GM12873 (cell line): ENCODE data around the gene CNOT3.
A peak's percentile ranks its signal among the peaks of the same experiment; 100 is the strongest.

Experiments
- TF ChIP-seq, protein P1 (sequence below): IDR thresholded peaks from 2 replicates; pipeline ENCODE4 v1.5.1; 2012; ENCODE audit warnings: low read depth, mild to moderate bottlenecking, moderate library complexity, low read length, control low read depth; ENCODE audit not compliant: insufficient read depth; ENCODE audit errors: missing control alignments

The CNOT3 gene

DNA sequence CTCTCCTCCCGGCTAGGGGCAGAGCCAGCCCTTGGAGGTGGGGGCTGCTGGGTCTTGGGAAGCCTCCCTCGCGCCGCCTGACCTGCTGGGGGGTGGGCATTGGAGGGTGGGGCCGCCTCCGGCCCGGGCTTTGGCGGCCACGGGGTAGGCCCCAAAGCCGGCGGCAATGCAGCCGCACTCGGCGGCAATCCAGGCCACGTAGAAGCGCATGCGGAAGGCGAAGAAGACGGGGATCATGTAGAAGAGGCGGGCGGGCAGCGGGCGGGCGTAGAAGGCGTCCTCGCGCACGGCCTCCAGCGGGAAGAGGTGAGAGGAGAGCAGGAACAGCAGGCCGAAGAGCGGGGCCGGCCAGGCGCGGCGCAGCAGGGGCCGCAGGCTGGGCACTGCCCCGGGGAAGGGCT is 43.1 kb downstream of the CNOT3 start:
- TF ChIP-seq, protein P1, sequence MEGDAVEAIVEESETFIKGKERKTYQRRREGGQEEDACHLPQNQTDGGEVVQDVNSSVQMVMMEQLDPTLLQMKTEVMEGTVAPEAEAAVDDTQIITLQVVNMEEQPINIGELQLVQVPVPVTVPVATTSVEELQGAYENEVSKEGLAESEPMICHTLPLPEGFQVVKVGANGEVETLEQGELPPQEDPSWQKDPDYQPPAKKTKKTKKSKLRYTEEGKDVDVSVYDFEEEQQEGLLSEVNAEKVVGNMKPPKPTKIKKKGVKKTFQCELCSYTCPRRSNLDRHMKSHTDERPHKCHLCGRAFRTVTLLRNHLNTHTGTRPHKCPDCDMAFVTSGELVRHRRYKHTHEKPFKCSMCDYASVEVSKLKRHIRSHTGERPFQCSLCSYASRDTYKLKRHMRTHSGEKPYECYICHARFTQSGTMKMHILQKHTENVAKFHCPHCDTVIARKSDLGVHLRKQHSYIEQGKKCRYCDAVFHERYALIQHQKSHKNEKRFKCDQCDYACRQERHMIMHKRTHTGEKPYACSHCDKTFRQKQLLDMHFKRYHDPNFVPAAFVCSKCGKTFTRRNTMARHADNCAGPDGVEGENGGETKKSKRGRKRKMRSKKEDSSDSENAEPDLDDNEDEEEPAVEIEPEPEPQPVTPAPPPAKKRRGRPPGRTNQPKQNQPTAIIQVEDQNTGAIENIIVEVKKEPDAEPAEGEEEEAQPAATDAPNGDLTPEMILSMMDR = no peak

DNA sequence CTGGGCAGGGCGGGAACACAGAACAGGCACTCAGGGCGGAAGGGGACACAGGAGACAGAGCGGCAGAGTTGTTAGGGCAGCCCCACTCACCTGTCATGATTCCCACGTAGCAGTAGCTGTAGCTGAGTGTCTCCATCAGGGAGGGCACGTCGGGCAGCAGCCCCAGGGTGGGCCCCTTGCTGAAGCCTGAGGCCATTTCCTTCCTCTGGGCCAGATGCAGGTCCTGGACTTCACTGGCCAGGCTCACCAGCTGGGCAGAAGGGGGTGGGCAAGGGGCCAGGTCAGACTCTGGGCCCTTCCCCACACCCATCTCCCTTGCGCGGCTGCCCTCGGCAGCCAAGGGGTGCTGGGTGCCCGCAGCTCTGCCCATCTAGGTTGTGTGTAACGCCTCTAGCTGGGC is 45.9 kb downstream of the CNOT3 start:
- TF ChIP-seq, protein P1 = no peak

DNA sequence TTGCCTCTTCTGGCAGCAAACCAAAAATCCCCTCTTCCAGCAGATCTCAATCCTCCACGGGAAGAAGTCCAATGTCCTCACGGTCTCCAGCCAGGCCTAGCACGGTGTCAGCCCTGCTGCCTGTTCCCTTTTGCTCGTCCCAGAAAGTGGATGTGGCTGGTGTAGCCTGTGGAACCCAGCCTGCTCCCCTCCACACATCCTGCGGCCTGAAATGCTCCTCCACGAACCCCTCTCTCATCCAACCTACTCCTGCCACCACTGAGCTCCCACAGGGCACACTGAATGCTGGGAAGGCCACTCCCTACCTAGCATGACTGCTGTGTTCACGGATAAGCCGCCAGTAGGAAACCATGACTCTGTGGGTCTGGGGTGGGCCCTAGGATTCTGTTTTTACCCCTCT is 48.8 kb downstream of the CNOT3 start:
- TF ChIP-seq, protein P1 = no peak

DNA sequence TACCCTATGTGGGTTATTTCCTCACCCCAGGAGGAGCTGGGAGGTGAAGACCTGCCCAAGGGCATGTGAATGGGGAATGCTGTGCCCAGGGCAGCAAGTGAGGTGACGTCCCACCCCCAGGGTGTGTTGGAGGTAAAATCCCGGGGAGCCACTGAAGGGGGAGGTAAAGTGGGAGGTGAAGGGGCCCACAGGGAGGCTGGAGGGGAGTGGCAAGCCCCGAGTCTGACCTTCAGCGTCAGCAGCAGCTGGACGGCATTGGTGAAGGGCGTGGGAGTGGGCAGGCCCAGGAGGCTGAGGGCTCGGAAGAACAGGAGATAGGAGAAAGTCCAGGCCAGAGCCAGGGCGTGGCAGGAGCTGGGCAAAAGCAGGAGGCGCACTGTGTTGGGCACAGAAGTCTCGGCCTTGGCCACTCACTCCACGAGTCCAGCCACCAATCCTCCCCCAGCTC is 49.4 kb downstream of the CNOT3 start:
- TF ChIP-seq, protein P1 = no peak

DNA sequence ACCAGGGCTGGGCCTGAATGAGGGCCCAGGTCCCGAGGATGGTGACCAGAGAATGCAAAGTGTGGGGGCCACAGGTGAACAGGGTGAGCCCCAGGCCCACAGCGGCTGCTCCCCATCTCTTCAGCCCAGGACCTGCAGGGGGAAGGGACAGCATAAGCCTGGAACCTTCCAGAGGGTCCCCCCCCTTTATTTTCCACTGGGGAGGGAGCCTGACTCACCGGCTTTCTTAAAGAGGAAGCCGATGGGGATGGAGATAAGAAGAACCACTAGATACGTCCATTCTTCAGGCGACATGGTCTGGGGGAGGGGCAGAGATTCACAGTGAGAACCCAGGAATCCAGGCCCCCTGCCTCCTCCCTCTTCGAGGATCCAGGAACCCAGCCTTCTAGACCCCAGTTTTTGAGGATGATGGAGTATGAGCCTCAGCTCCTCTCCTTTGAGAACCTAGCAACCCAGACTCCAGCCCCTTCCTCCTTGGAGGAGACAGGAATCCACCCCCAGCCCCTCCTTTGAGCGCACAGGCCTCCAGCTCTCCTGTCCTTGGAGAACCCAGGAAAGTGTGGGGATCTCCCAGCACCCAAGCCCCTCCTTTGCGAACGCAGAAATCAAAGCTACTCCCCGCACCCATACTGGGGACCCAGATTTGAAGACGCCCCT is 50.8 kb downstream of the CNOT3 start:
- TF ChIP-seq, protein P1 = no peak

DNA sequence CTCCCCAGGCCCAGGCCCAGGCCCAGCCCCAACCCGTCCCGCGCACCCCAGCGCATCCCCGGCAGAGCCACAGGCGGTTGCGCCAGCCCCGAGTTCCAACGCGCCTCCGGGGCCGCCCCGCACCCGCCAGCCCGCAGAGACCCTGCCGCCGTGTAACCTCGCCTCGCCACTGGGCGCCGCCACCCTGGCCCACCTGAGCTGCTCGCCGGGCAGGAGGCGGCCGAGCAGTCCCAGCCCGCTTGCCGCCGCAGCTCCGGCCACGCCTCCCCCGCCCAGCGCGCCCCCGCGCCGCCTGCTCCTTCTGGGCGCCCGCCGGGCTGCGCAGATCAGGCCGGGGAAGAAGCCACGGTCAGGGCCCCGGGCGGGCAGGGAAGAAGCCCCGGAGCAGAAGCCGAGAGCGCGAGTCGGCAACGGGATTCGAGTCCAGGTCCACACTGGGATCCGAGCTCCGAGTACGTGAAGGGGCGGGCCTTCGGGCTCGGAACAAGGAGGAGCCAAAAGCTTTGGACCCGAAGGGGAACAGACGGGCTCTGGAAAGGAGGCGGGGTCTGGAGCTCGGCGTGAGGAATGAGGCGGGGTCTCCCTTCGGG is 51.7 kb downstream of the CNOT3 start, which contains the start of gene MBOAT7:
TSS of gene MBOAT7 (minus strand) at position 436 of the 590 bp plus-strand sequence. CDS start 1,072 bp downstream, outside the sequence.
- TF ChIP-seq, protein P1 = peak; percentile 41

DNA sequence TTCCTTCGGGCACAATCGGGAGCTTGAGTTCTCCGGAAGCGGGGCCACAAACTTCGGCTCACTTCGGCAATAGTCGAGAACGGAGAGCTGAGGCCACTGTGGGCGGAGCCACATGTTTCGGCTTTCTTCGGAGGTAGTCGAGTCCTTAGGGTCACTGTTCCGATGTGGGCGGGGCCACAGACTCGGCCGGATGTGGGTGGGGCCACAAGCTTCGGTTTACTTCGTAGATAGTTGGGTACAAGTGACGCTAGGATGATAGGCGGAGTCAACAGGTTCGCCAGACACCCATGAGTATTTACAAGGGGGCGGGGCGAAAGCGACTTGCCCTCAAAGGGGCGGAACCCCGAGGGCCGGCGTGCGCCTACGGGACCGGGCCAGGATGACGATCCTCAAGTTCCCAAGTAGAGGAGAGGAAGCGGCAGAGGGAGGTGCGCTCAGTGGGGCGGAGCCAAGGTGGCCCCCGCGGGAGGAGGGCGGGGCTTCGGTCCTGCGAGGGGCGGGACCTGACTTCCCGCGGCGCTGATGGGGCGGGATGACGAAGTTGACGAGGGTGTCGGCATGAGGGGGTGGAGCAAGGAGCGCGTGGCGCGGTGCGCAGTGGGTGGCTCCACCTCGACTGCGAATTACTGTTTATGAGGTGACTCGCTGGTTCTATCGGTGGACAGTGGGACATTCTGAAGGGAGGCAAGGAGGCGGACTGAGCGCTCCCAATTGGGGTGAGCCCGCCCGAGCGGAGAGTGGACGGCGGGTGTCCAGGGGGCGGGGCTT is 52.4 kb downstream of the CNOT3 start:
- TF ChIP-seq, protein P1 = no peak
